Heart left ventricle (tissue), 13 donors: Measurements from ENCODE around the gene MFN1.

Experiments
- POLR2A ChIP-seq, 2 donors: fragments of 450-650 bp; IDR thresholded peaks; one replicate each; pipeline ENCODE4 v1.6.1; 2017; ENCODE audit warnings: antibody characterized with exemption in 2 of 2, mild to moderate bottlenecking in 2 of 2, moderate library complexity in 2 of 2
- TF ChIP-seq, protein P1 (sequence below), 12 donors: fragments of 200-600 bp; sonication (generic) in 4 of 12; IDR thresholded peaks; one replicate each; pipeline versions ENCODE4 v1.5.0 to v1.8.0; 2018 to 2022; ENCODE audit warnings: antibody characterized with exemption in 12 of 12, mild to moderate bottlenecking in 5 of 12
- donor health status: ischemic (EF 13 %, LVEDD 7.1; RV severe dilation, severe dysfunction).
- donor health status: DM: no; HTN: yes; CAD: no.
- donor health status: DM: no; HTN: no; CAD: no.
- donor health status: ischemic (EF 25% LVEDD 6.9; RV normal size, moderate dysfunction).
- donor health status: ischemic (EF 25% LVEDD 5.7; RV mildly dilated, moderate dysfunction).
- donor health status: ischemic (EF 35%, LVEDD 5.7; RV mildly dilated, moderate dysfunction).
- donor health status: nonischemic (EF 11% LVEDD 7.7; RV severe dilation, severe dysfunction).
- donor health status: DM: yes; HTN: yes; CAD: no.
- donor health status: PGD.
- donor health status: ischemic (EF 29% LVEDD 5.4; RV normal size, mild dysfunction).
- donor health status: nonischemic (EF 23%, LVEDD 6.1; RV moderate dilation, normal function).

DNA sequence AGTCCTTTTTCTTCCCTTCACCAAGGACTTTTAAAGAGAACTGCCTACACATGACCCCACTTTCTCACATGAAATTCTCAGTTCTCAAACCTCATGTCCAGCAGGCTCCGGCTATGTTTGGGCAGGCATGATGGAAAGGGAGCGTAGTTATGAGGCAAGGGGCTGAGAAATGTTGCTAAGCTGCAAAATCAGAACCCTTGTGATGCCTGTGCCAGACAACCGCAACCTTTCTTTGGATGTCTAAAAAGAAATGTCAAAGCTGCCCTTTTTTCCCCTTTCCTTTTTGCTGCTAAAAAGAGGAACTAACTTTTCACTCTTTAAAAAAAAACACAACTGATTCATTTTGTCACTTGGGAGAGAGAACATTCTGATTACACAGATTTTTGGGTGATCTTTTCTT, 84.5 kb downstream of the MFN1 start:
- TF ChIP-seq, protein P1, sequence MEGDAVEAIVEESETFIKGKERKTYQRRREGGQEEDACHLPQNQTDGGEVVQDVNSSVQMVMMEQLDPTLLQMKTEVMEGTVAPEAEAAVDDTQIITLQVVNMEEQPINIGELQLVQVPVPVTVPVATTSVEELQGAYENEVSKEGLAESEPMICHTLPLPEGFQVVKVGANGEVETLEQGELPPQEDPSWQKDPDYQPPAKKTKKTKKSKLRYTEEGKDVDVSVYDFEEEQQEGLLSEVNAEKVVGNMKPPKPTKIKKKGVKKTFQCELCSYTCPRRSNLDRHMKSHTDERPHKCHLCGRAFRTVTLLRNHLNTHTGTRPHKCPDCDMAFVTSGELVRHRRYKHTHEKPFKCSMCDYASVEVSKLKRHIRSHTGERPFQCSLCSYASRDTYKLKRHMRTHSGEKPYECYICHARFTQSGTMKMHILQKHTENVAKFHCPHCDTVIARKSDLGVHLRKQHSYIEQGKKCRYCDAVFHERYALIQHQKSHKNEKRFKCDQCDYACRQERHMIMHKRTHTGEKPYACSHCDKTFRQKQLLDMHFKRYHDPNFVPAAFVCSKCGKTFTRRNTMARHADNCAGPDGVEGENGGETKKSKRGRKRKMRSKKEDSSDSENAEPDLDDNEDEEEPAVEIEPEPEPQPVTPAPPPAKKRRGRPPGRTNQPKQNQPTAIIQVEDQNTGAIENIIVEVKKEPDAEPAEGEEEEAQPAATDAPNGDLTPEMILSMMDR (IDR thresholded peaks at IDR 0.05): no peak
- TF ChIP-seq POLR2A (IDR thresholded peaks at IDR 0.05): no peak
